Endothelial cell of umbilical vein (primary cell): ENCODE measurements around the gene DUSP22. TPM values are rescaled to one million over a fixed set of nuclear protein-coding genes. Genes with fewer than 3 reads are reported as not detected.

Source experiments
- BruUV-seq: library from RNA; stranded (reverse); fragments of 400-500 nt; replicated peaks from 2 replicates; lab custom pipeline; 2021; lab: Mats Ljungman, UMichigan
- CTCF ChIA-PET: fragments of 300-600, 350-600 bp; sonication (Branson Sonifier 250); formaldehyde crosslinking; loops from one replicate; lab custom pipeline; 2021; ENCODE audit warnings: antibody characterized with exemption, inconsistent platforms; lab: Charles Lee
- POLR2A ChIA-PET: fragments of 300-600, 350-600 bp; sonication (Branson Sonifier 250); formaldehyde crosslinking; loops from one replicate; lab custom pipeline; 2021; ENCODE audit warnings: antibody characterized with exemption, inconsistent platforms; lab: Charles Lee
- DNase-seq: peaks from one replicate; pipeline ENCODE4 v3.0.0-alpha.2; 2011; ENCODE audit warnings: low read depth, low spot score
- FAIRE-seq: peaks from 2 replicates; lab custom pipeline; 2011; peaks lifted over from hg19 to GRCh38; lab: Jason Lieb, UNC
- H2AFZ ChIP-seq: 2 replicates; pipeline ENCODE4 v1.6.0; 2012; ENCODE audit warnings: low read depth, low read length, control low read depth, inconsistent platforms
- H3K27ac ChIP-seq: 2 replicates; pipeline ENCODE4 v1.5.1; 2011; ENCODE audit warnings: low read depth, mild to moderate bottlenecking, control low read depth, low read length, moderate library complexity; ENCODE audit not compliant: insufficient read depth
- H3K27me3 ChIP-seq, 2 experiments: 2 replicates each; pipeline versions ENCODE4 v1.6.0 to v1.6.1; 2011; ENCODE audit warnings: low read length in 2 of 2, mixed read lengths in 1 of 2; ENCODE audit not compliant: control insufficient read depth in 2 of 2, insufficient read depth in 2 of 2
- H3K36me3 ChIP-seq, 2 experiments: 2 replicates in 1 of 2; 3 replicates in 1 of 2; pipeline ENCODE4 v1.5.1; 2011; ENCODE audit warnings: low read length in 2 of 2, mild to moderate bottlenecking in 1 of 2, moderate library complexity in 1 of 2; ENCODE audit not compliant: control insufficient read depth in 2 of 2, insufficient read depth in 2 of 2; ENCODE audit errors: extremely low read depth in 1 of 2
- H3K4me1 ChIP-seq: 3 replicates; pipeline ENCODE4 v1.5.1; 2011; ENCODE audit warnings: mild to moderate bottlenecking, low read length; ENCODE audit not compliant: control insufficient read depth, insufficient read depth; ENCODE audit errors: extremely low read depth
- H3K4me2 ChIP-seq: 2 replicates; pipeline ENCODE4 v1.6.1; 2011; ENCODE audit warnings: low read length, control low read depth, mixed read lengths; ENCODE audit not compliant: insufficient read depth
- H3K4me3 ChIP-seq, 3 experiments: fragments of 200-600 bp in 1 of 3; sonication (generic), shearing (Covaris generic) in 1 of 3; replicated peaks in 1 of 3; 2 replicates each; pipeline ENCODE4 v1.5.1; 2011 to 2016; ENCODE audit warnings: control low read depth in 3 of 3, low read length in 3 of 3, mild to moderate bottlenecking in 2 of 3, inconsistent platforms in 1 of 3, low read depth in 1 of 3, moderate library complexity in 1 of 3; ENCODE audit not compliant: insufficient read depth in 1 of 3
- H3K79me2 ChIP-seq: 2 replicates; pipeline ENCODE4 v1.6.0; 2012; ENCODE audit warnings: low read length, inconsistent platforms; ENCODE audit not compliant: control insufficient read depth, insufficient read depth
- H3K9ac ChIP-seq: replicated peaks from 2 replicates; pipeline ENCODE3; 2011; ENCODE audit warnings: low read length, control low read depth; ENCODE audit not compliant: insufficient read depth; ENCODE audit errors: extremely low read depth
- H3K9me1 ChIP-seq: replicated peaks from 3 replicates; pipeline ENCODE4 v1.6.0; 2011; ENCODE audit warnings: mild to moderate bottlenecking, low read length; ENCODE audit not compliant: control insufficient read depth, insufficient read depth; ENCODE audit errors: extremely low read depth
- H3K9me3 ChIP-seq: replicated peaks from 2 replicates; pipeline ENCODE4 v1.5.1; 2012; ENCODE audit warnings: low read length, inconsistent platforms; ENCODE audit not compliant: control insufficient read depth, insufficient read depth
- H4K20me1 ChIP-seq: replicated peaks from 2 replicates; pipeline ENCODE3; 2011; ENCODE audit warnings: mild to moderate bottlenecking, low read length; ENCODE audit not compliant: control insufficient read depth, insufficient read depth; ENCODE audit errors: extremely low read depth
- EZH2 ChIP-seq: IDR thresholded peaks from 2 replicates; pipeline ENCODE4 v1.6.1; 2012; ENCODE audit warnings: borderline replicate concordance, low read depth, mild to moderate bottlenecking, moderate library complexity, low read length, inconsistent platforms; ENCODE audit not compliant: severe bottlenecking
- FOS ChIP-seq: IDR thresholded peaks from 2 replicates; pipeline ENCODE4 v1.6.1; 2011; ENCODE audit warnings: mild to moderate bottlenecking, low read length, moderate library complexity, borderline replicate concordance; ENCODE audit not compliant: insufficient read depth
- GATA2 ChIP-seq: IDR thresholded peaks from 2 replicates; pipeline ENCODE4 v1.7.0; 2011; ENCODE audit warnings: low read depth, mild to moderate bottlenecking, moderate library complexity, mixed read lengths, low read length; ENCODE audit not compliant: insufficient read length, insufficient read depth
- JUN ChIP-seq: IDR thresholded peaks from 2 replicates; pipeline ENCODE4 v1.6.1; 2011; ENCODE audit warnings: borderline replicate concordance, low read depth; ENCODE audit not compliant: insufficient read length, insufficient read depth
- MYC ChIP-seq: IDR thresholded peaks from one replicate; pipeline ENCODE4 v1.6.1; 2011; ENCODE audit warnings: mild to moderate bottlenecking, low read depth, low read length
- POLR2A ChIP-seq: IDR thresholded peaks from 2 replicates; pipeline ENCODE4 v1.6.1; 2012; ENCODE audit warnings: low read depth, mild to moderate bottlenecking, control low read depth, low read length
- POLR2AphosphoS5 ChIP-seq: IDR thresholded peaks from 2 replicates; pipeline ENCODE4 v1.6.1; 2012; ENCODE audit warnings: low read depth, mild to moderate bottlenecking, control low read depth, low read length, moderate library complexity; ENCODE audit not compliant: insufficient read depth
- dilution Hi-C: fragments of 300-500 bp; cut with MboI; formaldehyde crosslinking; loops from one replicate; pipeline ENCODE4 v1.15.0; 2019; ENCODE audit warnings: low sequenced_read_pairs; ENCODE audit not compliant: extremely low pct_ligation_motif_present
- intact Hi-C: fragments of 100-400 bp; cut with micrococcal nuclease; formaldehyde crosslinking; loops from one replicate; pipeline ENCODE4 v1.10.0; 2022
- polyA plus RNA-seq, 4 experiments: library from polyadenylated mRNA; depleted of rRNA in 3 of 4; stranded (reverse) in 3 of 4; unstranded in 1 of 4; fragments of >200 nt; gene quantifications; 2 replicates each; pipeline versions ENCODE4 v1.2.1 to v1.2.3, GENCODE V29; 2011 to 2012; ENCODE audit warnings: missing spikeins in 1 of 4
- total RNA-seq: library from RNA; stranded (reverse); gene quantifications from 2 replicates; pipeline ENCODE4 v1.2.3, GENCODE V29; 2021
- TF ChIP-seq, protein P1 (sequence below), 2 donors: IDR thresholded peaks; 1 replicate in 1 of 2; 2 replicates in 1 of 2; pipeline ENCODE4 v1.5.1; 2011; ENCODE audit warnings: low read length in 2 of 2, mild to moderate bottlenecking in 2 of 2, moderate library complexity in 2 of 2, control low read depth in 1 of 2, inconsistent platforms in 1 of 2, low read depth in 1 of 2; ENCODE audit not compliant: insufficient read depth in 1 of 2; ENCODE audit errors: extremely low read depth in 1 of 2
- TF ChIP-seq, protein P2 (sequence below): IDR thresholded peaks from 2 replicates; pipeline ENCODE4 v1.6.1; 2011; ENCODE audit not compliant: insufficient read depth, insufficient read length

DUSP22 gene
- total and polyA plus RNA-seq, 2 donors (not counting 3 experiments of a cell fraction or from before 2014, with no cell fraction given) = 23.2 to 33.9 TPM

DNA sequence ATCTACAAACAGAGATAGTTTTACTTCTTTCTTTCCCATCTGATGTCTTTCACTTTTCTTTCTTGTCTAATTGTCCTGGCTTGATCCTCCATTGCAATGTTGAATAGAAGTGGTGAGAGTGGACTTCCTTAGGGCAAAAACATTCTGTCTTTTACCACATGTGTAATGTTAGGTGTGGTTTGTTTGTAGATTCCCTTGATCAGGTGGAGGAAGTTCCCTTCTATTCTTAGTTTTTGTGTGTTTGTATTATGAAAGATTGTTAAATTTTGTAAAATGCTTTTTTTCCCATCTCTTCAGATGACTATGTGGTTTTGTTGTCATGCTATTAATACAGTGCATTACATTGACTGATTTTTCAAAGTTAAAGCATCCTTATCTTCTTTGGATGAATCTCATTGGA is 41.6 kb upstream of the DUSP22 start:
- TF ChIP-seq, protein P1, sequence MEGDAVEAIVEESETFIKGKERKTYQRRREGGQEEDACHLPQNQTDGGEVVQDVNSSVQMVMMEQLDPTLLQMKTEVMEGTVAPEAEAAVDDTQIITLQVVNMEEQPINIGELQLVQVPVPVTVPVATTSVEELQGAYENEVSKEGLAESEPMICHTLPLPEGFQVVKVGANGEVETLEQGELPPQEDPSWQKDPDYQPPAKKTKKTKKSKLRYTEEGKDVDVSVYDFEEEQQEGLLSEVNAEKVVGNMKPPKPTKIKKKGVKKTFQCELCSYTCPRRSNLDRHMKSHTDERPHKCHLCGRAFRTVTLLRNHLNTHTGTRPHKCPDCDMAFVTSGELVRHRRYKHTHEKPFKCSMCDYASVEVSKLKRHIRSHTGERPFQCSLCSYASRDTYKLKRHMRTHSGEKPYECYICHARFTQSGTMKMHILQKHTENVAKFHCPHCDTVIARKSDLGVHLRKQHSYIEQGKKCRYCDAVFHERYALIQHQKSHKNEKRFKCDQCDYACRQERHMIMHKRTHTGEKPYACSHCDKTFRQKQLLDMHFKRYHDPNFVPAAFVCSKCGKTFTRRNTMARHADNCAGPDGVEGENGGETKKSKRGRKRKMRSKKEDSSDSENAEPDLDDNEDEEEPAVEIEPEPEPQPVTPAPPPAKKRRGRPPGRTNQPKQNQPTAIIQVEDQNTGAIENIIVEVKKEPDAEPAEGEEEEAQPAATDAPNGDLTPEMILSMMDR (IDR thresholded peaks at IDR 0.05; ENCODE audit: extremely low read depth in 1 of 2, insufficient read depth in 1 of 2, low read depth in 1 of 2, low read length in 2 of 2) = no peak
- TF ChIP-seq JUN (no peak), POLR2A (no peak), POLR2AphosphoS5 (no peak), MYC (no peak), EZH2 (no peak), FOS (no peak), GATA2 (no peak)
- TF ChIP-seq, protein P2, sequence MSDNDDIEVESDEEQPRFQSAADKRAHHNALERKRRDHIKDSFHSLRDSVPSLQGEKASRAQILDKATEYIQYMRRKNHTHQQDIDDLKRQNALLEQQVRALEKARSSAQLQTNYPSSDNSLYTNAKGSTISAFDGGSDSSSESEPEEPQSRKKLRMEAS = no peak
- dilution Hi-C loops (no loop called here), intact Hi-C loops (no loop called here)
- H3K27me3 ChIP-seq = no peaks in the 10 kb centered on the region
- no peak overlapping the region for H3K27ac ChIP-seq
- H3K79me2 ChIP-seq = no peaks in the 10 kb centered on the region
- no peaks in the 10 kb centered on the region for H3K36me3 ChIP-seq
- H3K9me1 ChIP-seq = no peaks in the 10 kb centered on the region
- FAIRE-seq = no peak
- no TSS peak for BruUV-seq
- no peak for DNase-seq
- H3K4me3 ChIP-seq = no peak overlapping the region
- no peaks in the 10 kb centered on the region for H4K20me1 ChIP-seq
- CTCF ChIA-PET = no interaction called here
- H3K9ac ChIP-seq = no peak overlapping the region
- H2AFZ ChIP-seq = no peak overlapping the region
- no peak overlapping the region for H3K4me2 ChIP-seq
- no peaks in the 10 kb centered on the region for H3K4me1 ChIP-seq
- POLR2A ChIA-PET = no interaction called here
- no peaks in the 10 kb centered on the region for H3K9me3 ChIP-seq
